GM18867 (cell line): ENCODE data around the gene ALLC.
"Not testable (repeated sequence)": the region's sequence is repeated elsewhere in the genome, so short reads cannot be mapped to it uniquely, and the experiment has no call there.

Experiments
- ATAC-seq: cut with Tn5 transposase; IDR thresholded peaks from one replicate; pipeline ENCODE4 v1.9.1; 2021; ENCODE audit warnings: mild to moderate bottlenecking, moderate library complexity; ENCODE audit not compliant: unreplicated experiment

The ALLC gene

GRCh38 chr2:3654011-3654410 is 4.0 kb upstream of the ALLC start:
- no peak for ATAC-seq

GRCh38 chr2:3654531-3655225 is 3.3 kb upstream of the ALLC start:
- no peak for ATAC-seq

GRCh38 chr2:3655871-3656761 is 1.9 kb upstream of the ALLC start:
- no peak for ATAC-seq

- ATAC-seq: no peak
Observed at GRCh38 chr2:3656762-3657721, 958 bp upstream of the ALLC start.

GRCh38 chr2:3659447-3660432 is 1.7 kb downstream of the ALLC start:
- ATAC-seq: no peak

GRCh38 chr2:3660640-3661039 is 2.6 kb downstream of the ALLC start:
- not testable (repeated sequence) for ATAC-seq

- ATAC-seq: no peak
Observed at GRCh38 chr2:3661149-3661660, 3.2 kb downstream of the ALLC start.

- peak; percentile 63 for ATAC-seq
Observed at GRCh38 chr2:3662239-3662638, 4.2 kb downstream of the ALLC start.

GRCh38 chr2:3664118-3664517 is 6.1 kb downstream of the ALLC start:
- no peak for ATAC-seq

- ATAC-seq: no peak
Observed at GRCh38 chr2:3664925-3665324, 6.9 kb downstream of the ALLC start.

GRCh38 chr2:3665886-3666612 is 8.0 kb downstream of the ALLC start:
- no peak for ATAC-seq

GRCh38 chr2:3666613-3666975 is 8.6 kb downstream of the ALLC start:
- ATAC-seq: no peak

GRCh38 chr2:3667151-3667631 is 9.2 kb downstream of the ALLC start:
- peak; percentile 78 for ATAC-seq

- no peak for ATAC-seq
Observed at GRCh38 chr2:3669656-3670055, 11.7 kb downstream of the ALLC start.

- ATAC-seq: no peak
Observed at GRCh38 chr2:3670376-3670775, 12.4 kb downstream of the ALLC start.

GRCh38 chr2:3670941-3671340 is 12.9 kb downstream of the ALLC start:
- no peak for ATAC-seq

- ATAC-seq: no peak
Observed at GRCh38 chr2:3672861-3673678, 15.1 kb downstream of the ALLC start.
